Subcutaneous abdominal adipose tissue (tissue), 5 donors: ENCODE data around the gene DENND5A.
A peak's percentile ranks its signal among the peaks of the same experiment; 100 is the strongest.
"Not testable (repeated sequence)": the region's sequence is repeated elsewhere in the genome, so short reads cannot be mapped to it uniquely, and the experiment has no call there.

Experiments
- H3K27ac ChIP-seq: one replicate; pipeline ENCODE4 v1.7.0; 2013; ENCODE audit warnings: low read depth, mild to moderate bottlenecking, inconsistent platforms, low read length, moderate library complexity
- H3K27me3 ChIP-seq, 5 donors: one replicate each; pipeline ENCODE4 v1.7.0; 2013; ENCODE audit warnings: low read length in 5 of 5, inconsistent platforms in 1 of 5; ENCODE audit not compliant: control insufficient read depth in 5 of 5, insufficient read depth in 4 of 5
- H3K36me3 ChIP-seq, 5 donors: one replicate each; pipeline ENCODE4 v1.7.0; 2013; ENCODE audit warnings: low read length in 5 of 5; ENCODE audit not compliant: control insufficient read depth in 5 of 5, insufficient read depth in 5 of 5
- H3K4me1 ChIP-seq, 5 donors: one replicate each; pipeline ENCODE4 v1.7.0; 2013; ENCODE audit warnings: low read length in 5 of 5, mild to moderate bottlenecking in 3 of 5, moderate library complexity in 1 of 5; ENCODE audit not compliant: control insufficient read depth in 5 of 5, insufficient read depth in 5 of 5
- H3K4me3 ChIP-seq, 5 donors: one replicate each; pipeline ENCODE4 v1.7.0; 2013; ENCODE audit warnings: low read length in 5 of 5, low read depth in 1 of 5
- H3K9ac ChIP-seq, 5 donors: one replicate each; pipeline ENCODE4 v1.7.0; 2013; ENCODE audit warnings: low read length in 5 of 5, mild to moderate bottlenecking in 4 of 5, moderate library complexity in 3 of 5
- H3K9me3 ChIP-seq, 5 donors: one replicate each; pipeline ENCODE4 v1.7.0; 2013; ENCODE audit warnings: low read length in 5 of 5; ENCODE audit not compliant: control insufficient read depth in 5 of 5
- donor health status: healthy.
- donor health status: healthy.
- donor health status: healthy.
- donor health status: healthy.
- donor health status: healthy.

DENND5A gene

DNA sequence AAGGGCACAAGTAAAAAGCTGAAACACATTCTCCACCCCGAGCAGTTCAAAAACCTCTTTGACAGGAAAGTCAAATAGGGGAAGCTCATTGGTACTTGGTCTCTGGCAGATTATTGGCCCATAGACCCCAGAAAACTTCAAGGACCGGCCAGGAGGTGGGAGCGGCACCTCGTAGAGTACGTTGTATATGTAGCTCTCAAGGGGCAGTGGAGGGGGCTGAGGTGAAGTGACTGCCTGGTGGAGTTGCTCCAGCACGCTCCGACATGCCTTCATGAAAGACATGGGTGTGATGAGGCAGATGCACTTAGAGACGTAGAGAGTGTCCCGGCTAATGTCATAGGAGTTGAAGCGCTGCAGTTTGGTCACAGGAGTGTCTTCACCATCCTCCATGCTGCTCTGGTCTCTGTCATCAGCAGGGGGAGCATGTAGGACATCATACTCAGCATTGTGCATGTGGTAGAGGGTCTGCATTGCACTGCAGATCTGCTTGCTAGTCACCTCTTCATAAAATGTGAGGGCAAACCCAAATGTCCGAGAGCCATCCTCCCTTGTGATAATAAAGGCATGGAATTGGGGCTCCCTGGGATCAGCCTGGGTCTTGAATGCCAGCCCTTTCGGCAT, 61.3 kb downstream of the DENND5A start:
- no peak overlapping the region for H3K9ac ChIP-seq
- H3K9me3 ChIP-seq = no peaks in the 10 kb centered on the region
- H3K36me3 ChIP-seq = peaks cover 12 to 28% (median 14%) of the 10 kb centered on the region in 5 donors
- H3K27me3 ChIP-seq = no peaks in the 10 kb centered on the region
- no peak overlapping the region for H3K4me3 ChIP-seq
- H3K27ac ChIP-seq = no peak overlapping the region
- H3K4me1 ChIP-seq = peaks cover 0 to 12% (median 2%) of the 10 kb centered on the region in 5 donors

DNA sequence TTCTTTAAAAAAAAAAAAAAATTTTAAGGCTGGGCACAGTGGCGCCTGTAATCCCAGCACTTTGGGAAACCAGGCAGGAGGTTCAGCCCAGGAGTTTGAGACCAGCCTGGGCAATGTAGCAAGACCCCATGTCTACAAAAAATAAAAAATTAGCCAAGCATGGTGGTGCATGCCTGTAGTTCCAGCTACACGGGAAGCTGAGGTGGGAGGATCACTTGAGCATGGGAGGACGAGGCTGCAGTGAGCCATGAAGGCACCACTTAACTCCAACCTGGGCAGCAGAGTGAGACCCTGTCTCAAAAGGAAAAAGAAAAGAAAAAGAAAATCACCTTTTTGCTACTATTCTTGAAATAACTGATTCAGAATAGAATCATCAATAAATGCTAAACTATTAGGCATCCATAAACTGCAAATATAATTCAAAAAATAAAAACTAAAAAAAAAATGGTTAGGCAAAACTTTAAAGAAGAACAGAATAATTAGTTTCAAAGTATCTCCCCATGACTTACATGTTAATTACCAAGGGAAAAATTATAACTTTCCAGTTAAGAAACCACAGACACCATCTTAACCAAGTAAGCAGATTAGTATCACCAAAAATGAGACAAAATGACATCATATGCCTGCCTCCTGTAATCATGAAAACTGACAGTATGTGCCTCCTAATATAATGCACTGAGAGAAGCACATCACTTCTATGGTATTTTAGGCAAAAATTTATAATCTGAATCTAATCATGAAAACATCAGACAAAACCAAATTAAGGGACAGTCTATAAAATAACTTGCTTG, 63.6 kb downstream of the DENND5A start:
- H3K4me1 ChIP-seq = peaks cover 0 to 2% (median 0%) of the 10 kb centered on the region in 5 donors
- no peak overlapping the region for H3K4me3 ChIP-seq
- H3K27me3 ChIP-seq = no peaks in the 10 kb centered on the region
- peaks cover 12 to 28% (median 14%) of the 10 kb centered on the region in 5 donors for H3K36me3 ChIP-seq
- H3K9me3 ChIP-seq = no peaks in the 10 kb centered on the region
- H3K27ac ChIP-seq = no peak overlapping the region
- H3K9ac ChIP-seq = no peak overlapping the region

DNA sequence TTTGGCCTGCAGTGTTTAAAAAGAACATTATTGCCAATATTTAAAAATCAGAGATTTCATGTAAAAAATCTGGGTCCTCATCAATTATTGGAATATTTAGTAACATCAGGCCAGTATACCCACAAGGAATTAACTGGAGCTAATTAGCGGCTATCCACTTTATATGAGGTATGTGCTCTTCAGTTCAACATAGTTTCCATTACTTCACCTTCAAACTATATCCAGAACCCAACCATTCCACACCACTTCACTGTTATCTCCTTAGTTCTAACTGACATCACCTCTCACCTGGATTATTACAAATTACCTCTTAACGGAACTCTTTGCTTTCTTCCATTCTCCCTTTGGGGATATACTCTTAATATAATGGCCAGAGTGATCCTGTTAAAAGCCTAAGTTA, 64.7 kb downstream of the DENND5A start:
- no peak overlapping the region for H3K27ac ChIP-seq
- H3K4me1 ChIP-seq = no peaks in the 10 kb centered on the region
- H3K27me3 ChIP-seq = no peaks in the 10 kb centered on the region
- H3K9me3 ChIP-seq = no peaks in the 10 kb centered on the region
- no peak overlapping the region for H3K4me3 ChIP-seq
- H3K9ac ChIP-seq = peak overlapping the region in 1 of 5 donors; percentile 20
- H3K36me3 ChIP-seq = peaks cover 12 to 22% (median 14%) of the 10 kb centered on the region in 5 donors

DNA sequence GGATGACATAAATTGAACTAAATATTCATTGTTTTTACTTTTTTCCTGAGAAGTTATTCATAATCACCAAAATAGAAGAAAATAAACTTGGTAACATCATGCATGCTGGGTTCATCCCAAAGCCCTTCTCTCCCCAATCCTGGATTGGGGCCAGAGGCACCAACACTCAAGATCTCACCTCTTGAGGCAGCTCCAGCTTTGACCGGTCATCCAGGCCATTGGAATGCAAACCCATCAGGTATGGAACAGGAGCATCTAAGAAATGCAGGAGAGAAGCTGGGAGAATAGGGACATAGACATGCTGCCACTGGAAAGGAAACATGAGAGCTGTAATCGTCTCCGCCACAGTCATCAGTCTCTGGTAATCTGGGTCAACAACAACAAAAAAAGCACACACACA, 71.8 kb downstream of the DENND5A start:
- Histone ChIP-seq H3K9ac (no peak overlapping the region), H3K9me3 (no peaks in the 10 kb centered on the region), H3K36me3 (peaks cover 3 to 19% (median 9%) of the 10 kb centered on the region in 5 donors), H3K27ac (no peak overlapping the region), H3K4me3 (no peak overlapping the region), H3K4me1 (peaks cover under 1 to 11% (median 9%) of the 10 kb centered on the region in 5 donors), H3K27me3 (no peaks in the 10 kb centered on the region)

DNA sequence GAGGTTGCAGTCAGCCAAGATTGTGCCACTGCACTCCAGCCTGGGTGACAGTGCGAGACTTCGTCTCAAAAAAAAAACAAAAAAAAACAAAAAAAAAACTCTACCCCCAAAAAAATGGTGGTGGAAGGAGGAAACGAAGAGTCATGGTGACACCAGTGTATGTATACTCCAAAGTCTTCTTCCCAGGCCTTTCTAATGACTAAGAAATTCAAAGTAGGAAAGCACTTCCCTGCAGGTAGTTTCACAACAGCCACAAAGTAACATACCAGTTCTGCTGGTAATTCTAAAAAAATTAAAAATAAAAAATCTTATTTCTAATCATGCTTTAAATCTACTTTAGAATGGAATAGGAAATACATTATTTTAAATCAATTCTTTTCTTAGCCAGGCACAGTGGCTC, 72.6 kb downstream of the DENND5A start:
- no peaks in the 10 kb centered on the region for H3K27me3 ChIP-seq
- H3K9me3 ChIP-seq = no peaks in the 10 kb centered on the region
- no peak overlapping the region for H3K4me3 ChIP-seq
- no peak overlapping the region for H3K9ac ChIP-seq
- H3K4me1 ChIP-seq = peaks cover 2 to 19% (median 13%) of the 10 kb centered on the region in 5 donors
- peaks cover 3 to 21% (median 8%) of the 10 kb centered on the region in 5 donors for H3K36me3 ChIP-seq
- no peak overlapping the region for H3K27ac ChIP-seq

DNA sequence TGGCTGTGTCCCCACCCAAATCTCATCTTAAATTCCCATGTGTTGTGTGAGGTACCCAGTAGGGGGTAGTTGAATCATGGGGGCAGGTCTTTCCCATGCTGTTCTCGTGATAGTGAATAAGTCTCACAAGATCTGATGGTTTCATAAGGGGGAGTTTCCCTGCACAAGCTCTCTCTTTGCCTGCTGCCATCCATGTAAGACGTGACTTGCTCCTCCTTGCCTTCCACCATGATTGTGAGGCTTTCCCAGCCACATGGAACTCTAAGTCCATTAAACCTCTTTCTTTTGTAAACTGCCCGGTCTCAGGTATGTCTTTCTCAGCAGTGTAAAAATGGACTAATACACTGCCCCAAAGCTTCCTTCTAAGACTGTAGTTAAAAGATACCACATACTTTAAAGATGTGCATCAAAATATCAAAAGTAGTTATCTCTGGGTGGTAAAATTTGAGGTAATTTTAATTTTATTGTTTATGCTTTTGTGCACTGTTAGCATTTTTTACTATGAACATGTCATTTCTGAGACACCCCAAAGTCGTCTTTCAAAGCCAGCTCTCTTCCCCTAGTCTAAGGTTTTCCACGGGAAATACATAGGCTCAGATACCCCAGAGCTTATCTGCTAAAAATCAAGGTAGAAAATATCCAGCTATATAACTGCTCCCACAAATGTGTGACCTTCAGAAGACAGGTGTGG, 74.7 kb downstream of the DENND5A start:
- H3K9ac ChIP-seq, H3K9me3 ChIP-seq, H3K27me3 ChIP-seq, H3K27ac ChIP-seq, H3K4me3 ChIP-seq: not testable (repeated sequence)
- Histone ChIP-seq H3K36me3 (peaks cover 3 to 21% (median 11%) of the 10 kb centered on the region in 5 donors), H3K4me1 (peaks cover 2 to 21% (median 13%) of the 10 kb centered on the region in 5 donors)

DNA sequence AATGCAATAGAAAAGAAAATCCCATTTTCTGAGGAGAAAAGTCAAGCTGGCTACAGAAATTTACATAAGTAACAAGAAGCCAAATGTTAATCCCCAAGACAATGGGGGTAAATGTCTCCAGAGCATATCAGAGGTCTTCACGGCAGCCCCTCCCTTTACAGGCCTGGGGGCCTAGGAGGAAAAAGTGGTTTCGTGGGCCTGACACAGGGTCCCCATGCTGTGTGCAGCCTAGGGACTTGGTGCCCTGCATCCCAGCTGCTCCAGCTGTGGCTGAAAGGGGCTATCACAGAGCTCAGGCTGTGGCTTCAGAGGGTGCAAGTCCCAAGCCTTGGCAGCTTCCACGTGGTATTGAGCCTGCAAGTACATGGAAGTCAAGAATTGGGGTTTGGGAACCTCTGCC, 76.3 kb downstream of the DENND5A start:
- peaks cover 3 to 21% (median 12%) of the 10 kb centered on the region in 5 donors for H3K36me3 ChIP-seq
- peak overlapping the region; percentile 47 for H3K27ac ChIP-seq
- not testable (repeated sequence) for H3K4me3 ChIP-seq, H3K9me3 ChIP-seq, H3K27me3 ChIP-seq, H3K9ac ChIP-seq
- peaks cover 2 to 26% (median 13%) of the 10 kb centered on the region in 5 donors for H3K4me1 ChIP-seq

DNA sequence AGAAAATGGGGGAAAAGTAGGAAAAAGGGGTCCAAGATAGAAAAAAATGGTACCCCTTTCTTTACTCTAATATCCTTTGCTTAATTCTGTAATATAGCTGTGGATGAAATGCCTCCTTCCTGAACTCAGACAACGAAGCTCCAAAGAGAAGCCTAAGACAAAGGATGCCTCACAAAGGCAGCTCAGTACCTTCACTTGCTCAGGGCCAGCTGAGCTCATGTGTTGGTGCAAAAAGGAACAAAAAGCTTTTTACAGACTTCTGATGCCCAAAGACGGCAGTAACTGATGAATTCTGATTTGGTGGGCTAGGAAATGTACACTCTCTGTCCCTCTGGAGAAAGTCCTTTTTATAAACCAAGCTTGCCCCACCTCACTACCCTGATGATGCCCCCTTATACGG, 77.5 kb downstream of the DENND5A start:
- no peaks in the 10 kb centered on the region for H3K9me3 ChIP-seq
- no peaks in the 10 kb centered on the region for H3K27me3 ChIP-seq
- no peak overlapping the region for H3K4me3 ChIP-seq
- H3K9ac ChIP-seq = no peak overlapping the region
- no peak overlapping the region for H3K27ac ChIP-seq
- H3K36me3 ChIP-seq = peaks cover 3 to 13% (median 4%) of the 10 kb centered on the region in 5 donors
- peaks cover 2 to 26% (median 13%) of the 10 kb centered on the region in 5 donors for H3K4me1 ChIP-seq

DNA sequence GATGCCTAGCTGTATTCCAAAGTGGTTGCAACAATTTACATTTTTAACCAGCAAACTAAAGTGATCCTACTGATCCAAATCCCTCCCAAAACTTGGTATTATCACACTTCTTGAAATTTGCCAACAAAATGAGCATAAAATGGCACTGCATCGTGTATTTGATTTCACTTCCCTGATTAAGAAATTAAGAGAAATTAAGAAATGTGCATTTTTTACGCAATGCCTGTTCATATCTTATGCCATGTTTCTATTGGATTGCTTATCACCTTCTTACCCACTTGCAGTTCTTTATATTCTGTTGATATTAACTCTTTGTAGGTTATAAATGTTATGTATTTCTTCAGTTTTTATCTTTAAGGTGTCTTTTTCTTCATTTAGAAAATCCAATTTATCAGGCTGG, 80.6 kb downstream of the DENND5A start:
- Histone ChIP-seq H3K27me3 (no peaks in the 10 kb centered on the region), H3K4me1 (peaks cover 2 to 36% (median 18%) of the 10 kb centered on the region in 5 donors), H3K27ac (no peak overlapping the region), H3K36me3 (peaks cover 6 to 19% (median 13%) of the 10 kb centered on the region in 5 donors), H3K9me3 (no peaks in the 10 kb centered on the region), H3K4me3 (no peak overlapping the region), H3K9ac (no peak overlapping the region)
